ENCODE results near the gene TERC.
A peak's percentile ranks its signal among the peaks of the same experiment; 100 is the strongest.

TERC gene

DNA sequence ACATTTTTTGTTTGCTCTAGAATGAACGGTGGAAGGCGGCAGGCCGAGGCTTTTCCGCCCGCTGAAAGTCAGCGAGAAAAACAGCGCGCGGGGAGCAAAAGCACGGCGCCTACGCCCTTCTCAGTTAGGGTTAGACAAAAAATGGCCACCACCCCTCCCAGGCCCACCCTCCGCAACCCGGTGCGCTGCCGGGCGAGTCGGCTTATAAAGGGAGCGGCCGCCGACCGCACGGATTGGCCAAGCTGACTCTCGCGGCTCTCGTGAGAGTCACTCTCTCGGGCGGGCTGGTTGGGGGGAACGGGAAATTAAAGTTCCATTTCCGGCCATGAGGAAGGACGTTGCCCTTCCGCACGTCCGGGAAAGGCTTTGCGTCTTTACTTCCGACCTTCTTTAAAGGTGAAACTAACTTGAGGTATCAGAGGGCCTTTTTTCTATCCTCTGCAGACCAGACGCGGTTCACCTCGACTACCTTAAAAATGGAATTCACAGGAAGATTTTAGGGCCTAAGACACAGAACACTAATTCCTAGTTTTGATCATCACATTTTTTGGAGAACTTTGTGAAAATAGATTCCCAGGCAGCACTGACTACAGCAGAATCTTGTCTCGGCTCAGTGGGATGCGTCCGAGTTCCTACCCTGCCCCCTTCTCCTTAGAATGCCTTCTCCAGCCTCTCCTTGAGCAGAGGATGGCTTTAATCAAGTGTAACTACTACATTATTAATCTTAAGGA lies at the start of gene TERC:
Gene TERC, minus strand, starts transcription at position 179 of the 731 bp plus-strand sequence.
- peak; percentile 85 to 87 for ATAC-seq (replicated peaks)
- H3K27ac Mint-ChIP-seq: peak within 1 kb of the TSS; percentile 98

DNA sequence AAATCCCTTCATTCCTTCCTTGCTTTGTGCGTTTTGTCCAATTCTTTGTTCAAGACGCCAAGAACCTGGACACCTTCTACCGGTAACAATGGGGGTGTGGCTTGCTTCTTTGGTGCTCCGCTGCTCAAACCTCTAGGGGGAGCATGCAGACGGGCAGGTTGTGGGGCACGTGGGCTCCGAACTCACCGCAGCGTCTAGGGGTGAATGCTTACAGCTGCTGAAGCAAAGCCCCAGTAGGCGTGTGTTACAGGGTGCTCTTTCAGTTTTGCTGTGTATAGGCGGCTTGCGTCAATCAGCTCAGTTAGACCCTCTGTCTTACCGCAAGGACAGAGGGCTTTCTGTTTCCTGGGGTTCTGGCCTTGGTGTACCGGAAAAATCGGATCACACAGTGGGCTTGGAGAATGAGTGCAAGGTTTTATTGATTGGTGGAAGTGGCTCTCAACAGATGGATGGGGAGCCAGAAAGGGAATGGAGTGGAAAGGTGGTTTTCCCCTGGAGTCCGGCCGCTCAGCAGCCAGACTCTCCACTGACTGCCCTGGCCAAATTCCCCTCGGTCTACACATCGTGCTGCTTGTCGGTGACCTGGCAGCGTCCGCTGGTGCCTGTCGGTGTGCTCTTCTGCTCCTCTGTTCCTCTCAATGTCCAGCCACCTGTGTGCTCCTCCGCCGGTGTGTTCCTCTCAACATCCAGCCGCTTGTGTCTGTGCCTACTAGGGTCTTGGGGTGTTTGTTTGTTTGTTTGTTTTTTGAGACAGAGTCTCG lies 49.1 kb upstream of the TERC start:
- DNase-seq (peak; percentile 86), ATAC-seq (replicated peaks) (peak; percentile 87 to 88)
- Mint-ChIP-seq H3K36me3 (peaks cover 3 to 5% of the 10 kb centered on the region in 2 donors), H3K4me1 (peaks cover 27 to 44% of the 10 kb centered on the region in 2 donors), H3K4me3 (peak overlapping the region; percentile 90 to 91), H3K9me3 (peaks cover 6 to 10% of the 10 kb centered on the region in 2 donors), H3K27me3 (no peaks in the 10 kb centered on the region), H3K27ac (peak overlapping the region; percentile 93)

More for the DNA sequence above, at the start of gene TERC:
- peaks cover 0 to 3% of the 10 kb centered on the region in 2 donors for H3K9me3 Mint-ChIP-seq
- H3K4me1 Mint-ChIP-seq: peaks cover 8 to 17% of the 10 kb centered on the region in 2 donors
- peak within 1 kb of the TSS; percentile 94 to 96 for H3K4me3 Mint-ChIP-seq
- H3K36me3 Mint-ChIP-seq: peaks cover 7 to 17% of the 10 kb centered on the region in 2 donors
- H3K27me3 Mint-ChIP-seq: no peaks in the 10 kb centered on the region
- DNase-seq: peak; percentile 90

DNA sequence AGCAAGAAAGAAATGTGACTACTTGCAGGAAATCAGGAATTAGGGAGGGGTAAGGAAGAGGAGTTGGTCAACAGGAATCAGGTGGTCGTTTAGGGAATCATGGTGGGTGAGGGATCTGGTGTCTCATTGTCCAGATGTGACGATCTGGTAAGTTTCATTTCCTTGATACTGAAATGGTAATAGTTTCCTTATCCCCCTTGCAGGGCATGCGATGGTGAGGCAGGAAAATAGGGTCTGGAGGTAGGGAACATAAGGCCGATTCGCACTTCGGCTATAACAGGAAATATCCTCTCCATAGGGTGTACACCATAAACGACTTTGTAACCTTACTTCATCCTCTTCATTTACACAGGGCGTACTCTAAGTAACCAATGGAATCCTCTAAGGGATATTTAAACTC lies 48.4 kb upstream of the TERC start:
- Mint-ChIP-seq H3K4me1 (peaks cover 27 to 40% of the 10 kb centered on the region in 2 donors), H3K27ac (peak overlapping the region; percentile 93), H3K4me3 (peak overlapping the region; percentile 90 to 91), H3K9me3 (peaks cover 6 to 10% of the 10 kb centered on the region in 2 donors), H3K27me3 (no peaks in the 10 kb centered on the region), H3K36me3 (peaks cover 3 to 7% of the 10 kb centered on the region in 2 donors)
- DNase-seq: no peak
- ATAC-seq (replicated peaks): no peak

DNA sequence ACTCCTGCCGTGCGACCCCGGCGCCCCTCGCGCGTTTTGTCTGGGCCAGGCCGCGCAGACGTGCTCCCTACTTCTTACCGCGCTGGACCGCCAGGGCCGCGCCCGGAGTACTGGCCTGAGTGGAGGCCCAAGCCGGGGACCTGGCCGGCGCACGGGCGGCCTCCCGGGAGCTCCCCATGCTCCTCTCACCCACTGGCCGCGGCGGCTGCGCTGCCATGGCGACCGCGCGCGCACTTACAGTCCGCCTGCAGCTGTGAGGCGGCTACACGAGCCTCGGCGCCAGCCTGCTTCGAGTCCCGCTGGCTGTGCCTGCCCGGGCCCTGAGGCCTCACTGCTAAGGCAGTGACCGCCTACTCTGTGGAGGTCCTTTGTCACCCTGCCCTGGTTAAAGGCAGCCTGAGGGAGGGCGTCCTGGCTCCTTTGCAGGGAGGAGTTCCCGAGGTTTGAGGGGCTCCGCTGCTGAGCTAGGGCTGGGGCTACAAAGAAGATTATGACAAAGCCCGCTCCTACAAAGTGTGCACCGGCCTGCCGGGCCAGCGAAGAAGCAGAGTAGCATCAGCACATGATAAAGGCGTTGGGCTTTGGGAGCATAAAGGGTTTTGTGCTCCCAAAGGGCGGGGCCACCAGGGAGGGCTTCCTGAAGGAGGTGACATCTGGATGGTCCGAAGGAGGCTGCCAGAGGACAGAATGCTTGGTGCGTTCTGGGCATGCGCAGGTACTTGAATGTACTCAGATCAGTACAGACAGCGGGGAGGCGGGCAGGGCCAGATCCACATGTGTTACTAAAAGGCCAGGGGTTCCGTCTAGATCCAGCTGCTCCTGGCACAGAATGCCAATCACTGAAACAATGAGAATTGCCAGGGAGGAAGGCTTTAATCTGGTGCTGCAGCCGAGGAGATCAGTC lies 47.7 kb upstream of the TERC start, which contains the start of the genes LRRC34 and LRRIQ4:
Gene LRRC34, minus strand, starts transcription at position 573 of the 904 bp plus-strand sequence. Its CDS starts 356 bp downstream, at position 217.
Gene LRRIQ4, plus strand, starts transcription at position 539 of the 904 bp plus-strand sequence. CDS start 9,052 bp downstream, outside the sequence.
- H3K9me3 Mint-ChIP-seq: peaks cover 6 to 10% of the 10 kb centered on the region in 2 donors

DNA sequence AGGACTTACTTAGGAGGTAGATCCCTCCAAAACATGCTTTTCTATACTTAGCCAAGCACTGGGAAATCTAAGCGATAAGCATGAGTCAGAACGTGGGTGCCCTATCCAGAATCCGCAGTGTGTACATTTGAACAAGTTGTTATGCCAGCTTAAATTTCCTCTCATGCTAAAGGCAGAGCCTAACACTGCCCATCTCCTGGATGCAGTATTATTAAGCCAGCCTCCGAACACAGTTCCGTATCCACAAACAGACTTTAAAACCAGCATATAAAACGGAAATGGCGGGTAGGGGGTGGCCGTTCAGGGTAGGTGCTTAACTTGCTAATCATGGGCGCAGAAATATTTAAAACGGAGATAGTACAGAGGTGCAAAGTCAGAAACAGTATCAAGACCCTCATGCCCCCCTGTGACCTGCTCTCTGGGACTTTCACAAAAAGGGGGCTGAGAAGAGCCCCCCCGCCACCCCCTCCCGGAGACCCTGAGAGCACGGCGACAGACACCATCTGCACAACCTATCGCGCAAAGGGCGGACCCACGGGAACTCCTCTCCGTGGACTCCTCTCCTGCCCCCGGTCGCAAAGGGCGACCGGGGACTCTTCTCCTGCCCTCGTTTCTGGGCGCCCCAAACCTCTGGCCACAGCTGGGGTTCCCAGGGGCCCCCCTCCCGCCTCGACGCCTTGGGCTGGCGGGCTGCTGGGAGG lies 46.9 kb upstream of the TERC start:
- peaks cover 27 to 37% of the 10 kb centered on the region in 2 donors for H3K4me1 Mint-ChIP-seq
- H3K9me3 Mint-ChIP-seq: peaks cover 6 to 10% of the 10 kb centered on the region in 2 donors
- peak; percentile 10 for DNase-seq
- H3K27ac Mint-ChIP-seq: peak overlapping the region; percentile 93
- no peaks in the 10 kb centered on the region for H3K27me3 Mint-ChIP-seq
- ATAC-seq (replicated peaks): peak; percentile 20 to 31
- H3K36me3 Mint-ChIP-seq: peaks cover 3 to 8% of the 10 kb centered on the region in 2 donors
- peak overlapping the region; percentile 90 to 91 for H3K4me3 Mint-ChIP-seq

More for the DNA sequence above, 47.7 kb upstream of the TERC start, which contains the start of the genes LRRC34 and LRRIQ4:
- peaks cover 27 to 37% of the 10 kb centered on the region in 2 donors for H3K4me1 Mint-ChIP-seq
- ATAC-seq (replicated peaks) (peak; percentile 72 to 78), DNase-seq (peak; percentile 69)
- no peaks in the 10 kb centered on the region for H3K27me3 Mint-ChIP-seq
- H3K4me3 Mint-ChIP-seq: peak within 1 kb of the TSS; percentile 90 to 91
- H3K27ac Mint-ChIP-seq: peak within 1 kb of the TSS; percentile 93
- H3K36me3 Mint-ChIP-seq: peaks cover 3 to 8% of the 10 kb centered on the region in 2 donors

DNA sequence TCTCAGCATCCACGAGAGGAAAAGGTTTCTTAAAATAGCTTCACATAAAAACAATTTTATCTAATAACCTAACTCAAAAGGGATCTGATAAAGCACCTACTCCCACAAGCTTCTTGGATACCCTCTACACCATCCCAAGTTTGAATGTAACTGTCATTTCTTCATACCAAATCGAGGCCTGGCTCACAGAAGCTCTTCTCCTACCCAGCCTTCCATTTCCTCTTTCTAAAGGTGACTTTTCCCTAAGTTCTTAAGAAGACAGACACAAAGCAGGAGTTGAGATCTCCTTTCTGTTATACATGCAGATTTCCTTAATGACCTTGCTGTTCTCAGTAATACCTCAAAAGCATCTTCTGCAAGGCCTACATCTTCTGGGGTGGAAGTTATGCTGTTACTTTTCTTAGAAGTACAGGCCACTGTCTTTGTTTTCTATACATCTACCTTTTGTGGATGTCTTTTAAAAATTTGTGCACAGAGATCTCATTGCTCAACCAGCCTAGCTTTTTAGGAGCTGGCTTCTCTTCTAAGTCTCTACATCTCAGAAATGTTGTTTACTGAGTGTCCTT lies 44.5 kb upstream of the TERC start:
- Mint-ChIP-seq H3K4me1 (peaks cover 27 to 33% of the 10 kb centered on the region in 2 donors), H3K36me3 (peaks cover 0 to 3% of the 10 kb centered on the region in 2 donors), H3K4me3 (no peak overlapping the region), H3K27ac (no peak overlapping the region), H3K27me3 (no peaks in the 10 kb centered on the region), H3K9me3 (no peaks in the 10 kb centered on the region)
- DNase-seq (no peak), ATAC-seq (replicated peaks) (no peak)

DNA sequence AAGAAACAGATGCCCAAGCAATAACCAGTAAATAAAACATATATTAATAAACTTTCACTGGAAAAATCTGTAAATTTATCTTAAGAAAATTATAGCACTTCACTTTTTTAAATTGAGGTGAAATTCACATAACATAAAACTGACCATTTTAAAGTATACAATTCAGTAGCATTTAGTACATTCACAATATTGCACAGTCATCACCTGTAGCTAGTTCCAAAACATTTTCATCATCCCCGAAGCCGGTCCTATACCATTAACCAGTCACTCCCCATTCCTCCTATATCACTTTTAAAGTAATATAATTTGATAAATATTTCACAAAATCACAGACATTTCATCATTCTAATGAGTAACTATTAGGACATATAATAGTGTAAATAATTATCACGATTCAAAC lies 39.8 kb upstream of the TERC start:
- peaks cover 4 to 6% of the 10 kb centered on the region in 2 donors for H3K4me1 Mint-ChIP-seq
- peaks cover 4 to 13% of the 10 kb centered on the region in 2 donors for H3K36me3 Mint-ChIP-seq
- no peak overlapping the region for H3K27ac Mint-ChIP-seq
- H3K9me3 Mint-ChIP-seq: no peaks in the 10 kb centered on the region
- no peak overlapping the region for H3K4me3 Mint-ChIP-seq
- ATAC-seq (replicated peaks): no peak
- no peaks in the 10 kb centered on the region for H3K27me3 Mint-ChIP-seq
- DNase-seq: no peak

DNA sequence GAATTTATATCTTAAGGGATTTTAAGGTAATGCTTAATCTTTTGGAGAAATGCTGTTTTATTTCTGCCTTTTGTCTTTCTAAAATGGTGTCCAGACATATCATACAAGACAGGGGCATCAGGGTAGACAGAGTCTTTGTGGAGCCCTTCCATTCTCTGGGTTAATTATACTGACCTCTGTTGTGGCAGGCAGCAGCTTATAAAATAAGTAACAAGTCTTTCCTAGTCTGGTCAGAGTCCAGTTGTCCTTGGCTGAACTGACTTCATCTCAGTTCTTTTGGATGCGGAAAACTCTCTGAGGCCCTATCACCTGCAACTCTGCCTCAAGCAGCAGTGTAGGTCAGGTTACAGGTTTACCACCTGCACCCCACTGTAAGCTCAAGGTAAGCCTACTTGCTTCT lies 27.5 kb upstream of the TERC start:
- no peaks in the 10 kb centered on the region for H3K9me3 Mint-ChIP-seq
- no peak for ATAC-seq (replicated peaks)
- H3K36me3 Mint-ChIP-seq: peaks cover 10 to 27% of the 10 kb centered on the region in 2 donors
- peaks cover 6 to 11% of the 10 kb centered on the region in 2 donors for H3K4me1 Mint-ChIP-seq
- H3K27me3 Mint-ChIP-seq: no peaks in the 10 kb centered on the region
- no peak overlapping the region for H3K4me3 Mint-ChIP-seq
- no peak overlapping the region for H3K27ac Mint-ChIP-seq
- DNase-seq: no peak

DNA sequence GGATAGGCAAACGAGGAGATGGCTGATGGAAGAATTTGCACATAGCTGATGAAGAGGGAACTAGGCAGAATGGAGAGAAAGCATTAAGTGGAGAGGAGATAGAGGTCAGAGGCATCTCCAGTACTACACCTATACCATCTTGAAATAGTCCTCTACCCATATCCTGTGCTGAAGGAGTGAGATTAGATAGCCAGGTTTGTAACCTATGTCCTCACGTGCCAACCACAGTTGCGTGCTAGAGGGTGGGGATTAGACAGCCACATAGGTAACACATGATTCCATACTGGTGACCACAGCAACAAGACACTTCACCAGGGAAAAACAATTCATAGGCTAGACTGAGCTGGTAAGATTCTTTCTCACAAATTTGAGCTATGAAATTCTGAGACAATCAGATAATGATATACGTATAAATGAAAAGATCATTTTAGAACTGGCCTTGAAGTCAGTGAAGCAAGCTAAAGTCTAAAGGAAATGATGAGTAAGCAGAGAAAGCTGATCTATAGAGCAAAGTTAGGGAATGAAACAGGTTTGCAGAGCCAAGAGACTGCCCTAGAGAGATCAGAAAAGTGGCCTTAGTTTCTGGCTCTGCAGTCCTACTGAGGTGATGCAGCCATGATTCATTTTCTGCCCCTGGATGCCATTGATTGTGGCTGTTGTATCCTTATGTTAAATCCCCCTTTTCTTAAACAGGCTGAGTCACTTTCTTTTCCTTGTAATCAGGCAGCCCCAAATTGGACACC lies 26.0 kb upstream of the TERC start:
- Mint-ChIP-seq H3K27ac (no peak overlapping the region), H3K9me3 (no peaks in the 10 kb centered on the region), H3K27me3 (no peaks in the 10 kb centered on the region), H3K4me3 (no peak overlapping the region), H3K4me1 (peaks cover 6 to 11% of the 10 kb centered on the region in 2 donors), H3K36me3 (peaks cover 13 to 36% of the 10 kb centered on the region in 2 donors)
- no peak for DNase-seq
- ATAC-seq (replicated peaks): peak in 1 of 2 donors; percentile 38

DNA sequence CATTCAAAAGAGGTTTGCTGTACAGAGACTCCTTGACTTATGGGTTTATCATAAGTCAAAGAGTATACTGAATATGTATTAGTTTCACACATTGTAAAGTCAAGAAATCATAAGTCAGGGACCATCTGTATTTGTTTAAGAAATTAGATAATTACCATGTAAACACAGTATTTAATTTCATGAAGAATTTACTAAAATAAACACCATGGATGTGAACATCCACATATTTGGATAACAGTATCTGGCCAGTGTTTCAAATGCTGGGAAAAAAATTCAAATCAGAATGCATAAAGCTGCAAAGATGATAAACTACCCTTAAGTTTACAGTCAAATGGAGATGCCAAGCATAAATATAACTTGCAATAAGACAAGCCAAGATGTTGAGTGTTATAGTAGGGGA lies 25.4 kb upstream of the TERC start:
- Mint-ChIP-seq H3K36me3 (peaks cover 14 to 42% of the 10 kb centered on the region in 2 donors), H3K4me1 (peaks cover 6 to 11% of the 10 kb centered on the region in 2 donors), H3K27me3 (no peaks in the 10 kb centered on the region), H3K4me3 (no peak overlapping the region), H3K9me3 (no peaks in the 10 kb centered on the region), H3K27ac (no peak overlapping the region)
- ATAC-seq (replicated peaks) (no peak), DNase-seq (no peak)

DNA sequence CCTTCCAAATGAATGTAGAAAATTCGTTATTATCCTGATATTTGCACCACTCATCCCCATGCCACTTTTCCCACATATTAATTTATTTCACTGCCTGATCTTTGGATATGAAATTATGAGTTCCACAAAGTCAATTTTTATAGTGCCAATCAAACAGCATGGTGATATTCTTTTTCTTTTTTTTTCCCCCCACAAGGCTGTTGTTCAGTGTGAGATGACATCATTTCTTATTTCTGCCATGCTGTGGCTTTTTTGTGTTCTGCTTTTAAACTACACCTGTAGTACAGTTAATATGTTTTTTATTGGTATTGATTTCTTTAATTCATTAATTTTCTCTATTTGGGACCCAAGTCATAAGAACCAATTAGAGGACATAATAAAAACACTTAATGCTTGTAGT lies 22.9 kb upstream of the TERC start:
- ATAC-seq (replicated peaks) (no peak), DNase-seq (no peak)
- Mint-ChIP-seq H3K9me3 (no peaks in the 10 kb centered on the region), H3K27me3 (no peaks in the 10 kb centered on the region), H3K27ac (no peak overlapping the region), H3K36me3 (peaks cover 13 to 37% of the 10 kb centered on the region in 2 donors), H3K4me3 (no peak overlapping the region), H3K4me1 (peaks cover 6 to 11% of the 10 kb centered on the region in 2 donors)

DNA sequence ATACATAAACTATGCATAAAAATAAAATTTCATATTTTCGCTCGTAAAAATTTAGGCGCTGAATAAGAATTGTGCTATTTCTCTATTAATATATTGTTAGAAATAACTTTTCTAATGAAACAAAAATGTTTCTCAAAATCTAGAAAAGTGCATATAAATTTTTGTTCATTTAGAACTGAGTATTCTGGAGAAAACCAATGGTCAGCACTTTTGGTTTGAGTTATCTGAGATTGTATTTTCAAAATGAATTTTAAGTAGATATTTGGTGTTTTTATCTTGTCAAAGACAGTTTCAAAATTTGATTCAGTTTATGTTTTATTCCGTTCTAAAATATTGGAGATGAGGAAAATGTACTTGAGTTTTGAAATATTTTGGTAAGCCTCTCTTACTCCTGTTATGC lies 22.3 kb upstream of the TERC start:
- Mint-ChIP-seq H3K36me3 (peaks cover 8 to 35% of the 10 kb centered on the region in 2 donors), H3K27ac (no peak overlapping the region), H3K4me1 (peaks cover 6 to 11% of the 10 kb centered on the region in 2 donors), H3K9me3 (no peaks in the 10 kb centered on the region), H3K4me3 (no peak overlapping the region), H3K27me3 (no peaks in the 10 kb centered on the region)
- no peak for ATAC-seq (replicated peaks)
- no peak for DNase-seq

All from stimulated activated naive B cell treated with anti-CD40 and anti-IgM and Interleukin-4, amounts not matched to agents 10 μg/mL and 1 μg/mL and 100 μg/mL, for 72 hours (primary cell).